SU-DHL-6 (cell line): ENCODE results near the gene D2HGDH.

Source experiments
- H2AFZ ChIP-seq: fragments of 200-600 bp; sonication (generic); 2 replicates; pipeline ENCODE4 v1.6.1; 2014; ENCODE audit warnings: low read depth, mild to moderate bottlenecking, moderate library complexity, mixed read lengths, antibody characterized with exemption, low read length; ENCODE audit not compliant: severe bottlenecking
- H3F3A ChIP-seq: fragments of 200-600 bp; shearing (Covaris generic); 2 replicates; pipeline ENCODE4 v1.6.0; 2016; ENCODE audit warnings: antibody characterized with exemption, mild to moderate bottlenecking; ENCODE audit not compliant: insufficient read depth
- H3K27ac ChIP-seq: fragments of 200-600 bp; sonication (generic); 2 replicates; pipeline ENCODE4 v1.5.1; 2016; ENCODE audit warnings: low read depth, mild to moderate bottlenecking, low read length, moderate library complexity, mixed read lengths
- H3K27me3 ChIP-seq: fragments of 200-600 bp; sonication (generic), shearing (Covaris generic); 2 replicates; pipeline ENCODE4 v1.6.0; 2014; ENCODE audit warnings: mild to moderate bottlenecking, low read length
- H3K36me3 ChIP-seq: fragments of 200-600 bp; sonication (generic); 2 replicates; pipeline ENCODE4 v1.6.1; 2014; ENCODE audit warnings: mild to moderate bottlenecking, low read length, mixed read lengths
- H3K4me2 ChIP-seq: fragments of 300-600, 200-600 bp; shearing (Covaris generic), sonication (generic); 2 replicates; pipeline ENCODE4 v1.6.0; 2014; ENCODE audit warnings: low read length, low read depth, mild to moderate bottlenecking; ENCODE audit not compliant: poor library complexity, severe bottlenecking
- H3K4me3 ChIP-seq: fragments of 200-600 bp; sonication (generic); 2 replicates; pipeline ENCODE4 v1.5.1; 2014; ENCODE audit warnings: antibody characterized with exemption, low read length, mild to moderate bottlenecking, mixed read lengths; ENCODE audit not compliant: insufficient read depth, poor library complexity, severe bottlenecking
- H3K79me2 ChIP-seq: fragments of 200-600 bp; sonication (generic); 2 replicates; pipeline ENCODE4 v1.6.1; 2014; ENCODE audit warnings: mild to moderate bottlenecking, low read length, moderate library complexity; ENCODE audit not compliant: insufficient read depth
- H3K9ac ChIP-seq: fragments of 200-600 bp; sonication (generic); 2 replicates; pipeline ENCODE4 v1.7.0; 2014; ENCODE audit warnings: mild to moderate bottlenecking, low read length
- H3K9me2 ChIP-seq: fragments of 200-600 bp; sonication (generic); replicated peaks from 2 replicates; pipeline ENCODE4 v1.6.1; 2014; ENCODE audit warnings: low read length; ENCODE audit not compliant: insufficient read depth
- H3K9me3 ChIP-seq: fragments of 200-600 bp; sonication (generic); 2 replicates; pipeline ENCODE4 v1.6.1; 2014; ENCODE audit warnings: low read length, mixed read lengths; ENCODE audit not compliant: insufficient read depth
- H4K20me1 ChIP-seq: fragments of 200-600 bp; sonication (generic); 2 replicates; pipeline ENCODE4 v1.6.1; 2014; ENCODE audit warnings: low read depth, mild to moderate bottlenecking, antibody characterized with exemption, low read length, moderate library complexity, mixed read lengths
- EZH2phosphoT487 ChIP-seq: fragments of 200-600 bp; sonication (generic), shearing (Covaris generic); conservative IDR thresholded peaks from 2 replicates; pipeline ENCODE4 v1.6.1; 2018; ENCODE audit warnings: mild to moderate bottlenecking, antibody characterized with exemption, low read length, moderate library complexity, mixed read lengths
- TF ChIP-seq, protein P1 (sequence below): fragments of 200-600 bp; sonication (generic); IDR thresholded peaks from one replicate; pipeline ENCODE4 v1.5.1; 2017; ENCODE audit warnings: antibody characterized with exemption, mild to moderate bottlenecking, low read length, moderate library complexity; ENCODE audit not compliant: insufficient read depth, poor library complexity, severe bottlenecking

The D2HGDH gene

DNA sequence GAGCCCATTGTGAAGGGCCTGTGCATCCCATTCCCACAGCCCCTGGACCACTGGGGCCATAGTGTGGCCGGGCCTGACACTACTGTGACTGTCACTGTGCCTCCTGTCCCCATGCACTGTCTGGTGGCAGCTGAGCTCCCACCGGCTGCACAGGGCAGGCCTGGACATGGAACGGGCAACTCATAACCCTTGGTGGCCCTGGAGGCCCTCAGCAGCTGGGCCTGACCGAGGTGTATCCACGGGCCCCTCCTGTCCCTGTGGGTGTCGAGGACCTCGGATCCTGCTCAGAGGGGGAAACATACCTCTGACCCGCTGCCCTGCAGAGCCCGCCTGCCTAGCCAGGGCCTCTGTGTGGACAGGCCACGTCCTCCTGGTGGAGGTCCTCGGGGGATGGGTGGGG, 34.4 kb downstream of the D2HGDH start:
- Histone ChIP-seq H3K36me3 (no peaks in the 10 kb centered on the region), H2AFZ (no peak overlapping the region), H3K9me3 (no peaks in the 10 kb centered on the region), H3K9ac (no peak overlapping the region), H3K9me2 (no peaks in the 10 kb centered on the region), H3K4me2 (no peak overlapping the region), H3K4me3 (no peak overlapping the region), H3K27me3 (no peaks in the 10 kb centered on the region), H4K20me1 (no peaks in the 10 kb centered on the region), H3K79me2 (no peaks in the 10 kb centered on the region), H3F3A (no peaks in the 10 kb centered on the region), H3K27ac (no peak overlapping the region)
- TF ChIP-seq, protein P1, sequence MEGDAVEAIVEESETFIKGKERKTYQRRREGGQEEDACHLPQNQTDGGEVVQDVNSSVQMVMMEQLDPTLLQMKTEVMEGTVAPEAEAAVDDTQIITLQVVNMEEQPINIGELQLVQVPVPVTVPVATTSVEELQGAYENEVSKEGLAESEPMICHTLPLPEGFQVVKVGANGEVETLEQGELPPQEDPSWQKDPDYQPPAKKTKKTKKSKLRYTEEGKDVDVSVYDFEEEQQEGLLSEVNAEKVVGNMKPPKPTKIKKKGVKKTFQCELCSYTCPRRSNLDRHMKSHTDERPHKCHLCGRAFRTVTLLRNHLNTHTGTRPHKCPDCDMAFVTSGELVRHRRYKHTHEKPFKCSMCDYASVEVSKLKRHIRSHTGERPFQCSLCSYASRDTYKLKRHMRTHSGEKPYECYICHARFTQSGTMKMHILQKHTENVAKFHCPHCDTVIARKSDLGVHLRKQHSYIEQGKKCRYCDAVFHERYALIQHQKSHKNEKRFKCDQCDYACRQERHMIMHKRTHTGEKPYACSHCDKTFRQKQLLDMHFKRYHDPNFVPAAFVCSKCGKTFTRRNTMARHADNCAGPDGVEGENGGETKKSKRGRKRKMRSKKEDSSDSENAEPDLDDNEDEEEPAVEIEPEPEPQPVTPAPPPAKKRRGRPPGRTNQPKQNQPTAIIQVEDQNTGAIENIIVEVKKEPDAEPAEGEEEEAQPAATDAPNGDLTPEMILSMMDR, result no peak
- TF ChIP-seq EZH2phosphoT487, result no peak

DNA sequence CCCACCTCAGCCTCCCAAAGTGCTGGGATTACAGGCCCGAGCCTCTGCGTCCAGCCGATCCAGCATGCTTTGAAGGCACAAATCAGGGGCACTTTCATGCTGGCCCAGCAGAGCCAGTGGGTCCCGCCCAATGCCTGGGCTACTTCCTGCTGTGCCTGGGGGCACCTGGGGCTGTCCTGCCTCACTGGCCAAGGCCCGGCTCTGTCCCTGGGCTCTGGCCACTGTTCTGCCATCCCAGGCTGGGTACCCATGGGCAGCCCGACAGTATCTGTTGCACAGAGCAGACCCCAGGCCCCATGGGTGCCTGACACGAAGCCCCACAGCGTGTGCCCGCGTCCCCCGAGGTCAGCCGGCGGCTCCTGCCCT, 35.4 kb downstream of the D2HGDH start:
- no peak overlapping the region for H3K9ac ChIP-seq
- H3K9me2 ChIP-seq, result no peaks in the 10 kb centered on the region
- H3K9me3 ChIP-seq, result no peaks in the 10 kb centered on the region
- no peak overlapping the region for H2AFZ ChIP-seq
- H3K4me2 ChIP-seq, result no peak overlapping the region
- H3K4me3 ChIP-seq, result no peak overlapping the region
- TF ChIP-seq EZH2phosphoT487, result no peak
- TF ChIP-seq, protein P1, result no peak
- H4K20me1 ChIP-seq, result no peaks in the 10 kb centered on the region
- H3K36me3 ChIP-seq, result no peaks in the 10 kb centered on the region
- no peaks in the 10 kb centered on the region for H3K27me3 ChIP-seq
- H3K79me2 ChIP-seq, result no peaks in the 10 kb centered on the region
- no peak overlapping the region for H3K27ac ChIP-seq
- no peaks in the 10 kb centered on the region for H3F3A ChIP-seq

DNA sequence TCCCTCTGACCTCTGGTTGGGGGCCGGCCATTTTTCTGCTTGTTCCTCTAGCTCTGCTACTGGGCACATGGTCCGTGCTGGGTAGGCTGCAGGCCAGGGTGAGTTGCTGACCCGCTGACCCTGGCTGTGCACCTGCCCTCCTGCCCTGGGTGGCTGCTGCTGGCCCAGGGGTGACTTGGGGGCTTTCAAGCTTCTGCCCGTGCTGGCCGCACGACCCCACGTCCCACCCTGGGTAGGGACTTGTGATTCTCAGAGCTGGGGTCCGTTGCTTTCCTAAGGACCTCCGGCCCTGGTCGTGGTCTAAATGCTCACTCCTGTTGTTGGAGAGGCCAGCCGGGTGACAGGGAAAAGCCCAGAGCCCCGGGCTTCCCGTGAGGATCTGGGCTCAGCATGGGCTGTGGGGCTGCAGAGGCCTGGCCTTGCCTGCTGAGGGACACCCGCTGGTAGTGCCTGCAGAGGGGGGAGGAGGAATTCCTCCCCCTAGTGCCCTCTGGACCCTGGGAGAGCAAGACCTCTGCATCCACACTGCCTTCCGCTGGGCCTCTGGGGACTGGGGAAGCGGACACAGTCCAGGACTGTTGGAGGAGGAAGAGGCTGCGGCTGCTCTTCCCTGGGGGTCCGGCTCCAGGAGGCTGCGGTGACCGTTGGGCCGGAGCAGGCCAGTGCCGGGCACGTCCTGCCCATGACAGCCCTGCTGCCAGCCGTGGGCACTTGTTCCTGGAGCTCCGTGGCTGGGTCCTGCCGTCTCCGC, 35.9 kb downstream of the D2HGDH start:
- Histone ChIP-seq H3K36me3 (no peaks in the 10 kb centered on the region), H3K9ac (no peak overlapping the region), H2AFZ (no peak overlapping the region), H3K79me2 (no peaks in the 10 kb centered on the region), H3K27ac (no peak overlapping the region), H3K9me3 (no peaks in the 10 kb centered on the region), H3K9me2 (no peaks in the 10 kb centered on the region), H3K27me3 (no peaks in the 10 kb centered on the region), H4K20me1 (no peaks in the 10 kb centered on the region), H3K4me3 (no peak overlapping the region), H3F3A (no peaks in the 10 kb centered on the region), H3K4me2 (no peak overlapping the region)
- no peak for TF ChIP-seq EZH2phosphoT487
- TF ChIP-seq, protein P1, result no peak
